Activated CD4-positive, alpha-beta memory T cell treated with anti-CD3 and anti-CD28 coated beads, Interleukin-2, amount 10 ng/mL, durations not matched to agents 7 days and 5 days (primary cell): ENCODE measurements around the gene MS4A18. TPM values are rescaled to one million over a fixed set of nuclear protein-coding genes. Genes with fewer than 3 reads are reported as not detected.

Experiments
- CTCF ChIA-PET: fragments of 350-600 bp; sonication (Branson Sonifier 250); formaldehyde crosslinking; loops from one replicate; lab custom pipeline; 2021; ENCODE audit warnings: antibody characterized with exemption, inconsistent platforms; lab: Charles Lee
- POLR2A ChIA-PET: fragments of 350-600 bp; sonication (Branson Sonifier 250); formaldehyde crosslinking; loops from one replicate; lab custom pipeline; 2021; ENCODE audit warnings: antibody characterized with exemption; lab: Charles Lee
- DNase-seq: peaks from one replicate; pipeline ENCODE4 v3.0.0-alpha.2; 2020
- H3K27ac Mint-ChIP-seq: one replicate; pipeline ENCODE4 v1.8.0; 2021; ENCODE audit warnings: mild to moderate bottlenecking, mixed read lengths
- H3K27me3 Mint-ChIP-seq: one replicate; pipeline ENCODE4 v1.8.0; 2021; ENCODE audit warnings: mixed read lengths
- H3K36me3 Mint-ChIP-seq: one replicate; pipeline ENCODE4 v1.8.0; 2021; ENCODE audit warnings: low read depth, mixed read lengths
- H3K4me1 Mint-ChIP-seq: one replicate; pipeline ENCODE4 v1.8.0; 2021; ENCODE audit warnings: mixed read lengths
- H3K4me3 Mint-ChIP-seq: one replicate; pipeline ENCODE4 v1.8.0; 2021; ENCODE audit warnings: mild to moderate bottlenecking, mixed read lengths
- H3K9me3 Mint-ChIP-seq: one replicate; pipeline ENCODE4 v1.8.0; 2021; ENCODE audit warnings: mixed read lengths
- total RNA-seq, 2 experiments: library from RNA; stranded (reverse); gene quantifications; one replicate each; pipeline ENCODE4 v1.2.3, GENCODE V29; 2021

MS4A18 gene
- total RNA-seq, 2 experiments from 2014 or later = not detected

GRCh38 chr11:60762851-60763691 lies 38.6 kb downstream of the MS4A18 start:
- no peaks in the 10 kb centered on the region for H3K9me3 Mint-ChIP-seq
- H3K4me3 Mint-ChIP-seq = no peak overlapping the region
- H3K4me1 Mint-ChIP-seq = peaks cover 5% of the 10 kb centered on the region
- H3K36me3 Mint-ChIP-seq = no peaks in the 10 kb centered on the region
- peaks cover 34% of the 10 kb centered on the region for H3K27me3 Mint-ChIP-seq
- ChIA-PET CTCF (interaction anchor here (0.6 to 6.3 kb wide), 8 partner anchors 9 to 400 kb away, joined by 3 to 83 read pairs (median 4); no protein-coding TSS in a partner anchor), POLR2A (no interaction called here)
- no peak for DNase-seq
- H3K27ac Mint-ChIP-seq = no peak overlapping the region

- H3K27ac Mint-ChIP-seq = no peak overlapping the region
- POLR2A ChIA-PET = no interaction called here
These were observed 39.3 kb downstream of the MS4A18 start for GRCh38 chr11:60763692-60764369.

GRCh38 chr11:60764879-60765278 lies 40.4 kb downstream of the MS4A18 start:
- no peak overlapping the region for H3K27ac Mint-ChIP-seq
- no peak overlapping the region for H3K4me3 Mint-ChIP-seq
- ChIA-PET POLR2A (no interaction called here), CTCF (interaction anchor here (1.1 to 6.3 kb wide), 5 partner anchors 8 to 401 kb away, joined by 3 to 83 read pairs (median 3); partner anchors contain the start of gene MS4A15)
- H3K9me3 Mint-ChIP-seq = no peaks in the 10 kb centered on the region
- H3K27me3 Mint-ChIP-seq = peaks cover 17% of the 10 kb centered on the region
- no peak for DNase-seq
- H3K4me1 Mint-ChIP-seq = peaks cover 5% of the 10 kb centered on the region
- H3K36me3 Mint-ChIP-seq = no peaks in the 10 kb centered on the region

More at GRCh38 chr11:60763692-60764369, 39.3 kb downstream of the MS4A18 start:
- Mint-ChIP-seq H3K27me3 (peaks cover 28% of the 10 kb centered on the region), H3K4me1 (peaks cover 5% of the 10 kb centered on the region), H3K4me3 (no peak overlapping the region), H3K9me3 (no peaks in the 10 kb centered on the region), H3K36me3 (no peaks in the 10 kb centered on the region)
- CTCF ChIA-PET = interaction anchor here (0.8 to 6.3 kb wide), 4 partner anchors 14 to 131 kb away, joined by 3 to 83 read pairs (median 4); no protein-coding TSS in a partner anchor
- DNase-seq = no peak

GRCh38 chr11:60765355-60765754 lies 40.8 kb downstream of the MS4A18 start:
- H3K4me1 Mint-ChIP-seq = peaks cover 5% of the 10 kb centered on the region
- no peak overlapping the region for H3K27ac Mint-ChIP-seq
- DNase-seq = no peak
- no peaks in the 10 kb centered on the region for H3K36me3 Mint-ChIP-seq
- ChIA-PET POLR2A (no interaction called here), CTCF (interaction anchor here (1.1 to 6.3 kb wide), 5 partner anchors 9 to 402 kb away, joined by 3 to 83 read pairs (median 3); partner anchors contain the start of gene MS4A15)
- peaks cover 12% of the 10 kb centered on the region for H3K27me3 Mint-ChIP-seq
- H3K9me3 Mint-ChIP-seq = no peaks in the 10 kb centered on the region
- no peak overlapping the region for H3K4me3 Mint-ChIP-seq

GRCh38 chr11:60766547-60766946 lies 42.0 kb downstream of the MS4A18 start:
- H3K4me3 Mint-ChIP-seq = no peak overlapping the region
- DNase-seq = no peak
- no peak overlapping the region for H3K27ac Mint-ChIP-seq
- no peaks in the 10 kb centered on the region for H3K36me3 Mint-ChIP-seq
- ChIA-PET POLR2A (no interaction called here), CTCF (interaction anchor here (1.0 to 6.3 kb wide), 4 partner anchors 10 to 421 kb away, joined by 3 to 83 read pairs (median 5); partner anchors contain the start of gene MS4A15)
- H3K9me3 Mint-ChIP-seq = no peaks in the 10 kb centered on the region
- H3K4me1 Mint-ChIP-seq = peaks cover 5% of the 10 kb centered on the region
- H3K27me3 Mint-ChIP-seq = peaks cover 4% of the 10 kb centered on the region

GRCh38 chr11:60767388-60767811 lies 42.9 kb downstream of the MS4A18 start:
- Mint-ChIP-seq H3K27me3 (peaks cover 4% of the 10 kb centered on the region), H3K27ac (no peak overlapping the region), H3K9me3 (no peaks in the 10 kb centered on the region), H3K36me3 (no peaks in the 10 kb centered on the region), H3K4me1 (peaks cover 5% of the 10 kb centered on the region), H3K4me3 (no peak overlapping the region)
- DNase-seq = peak; percentile 21
- ChIA-PET POLR2A (no interaction called here), CTCF (interaction anchor here (1.0 to 6.3 kb wide), 2 partner anchors 10 to 421 kb away, joined by 3 to 83 read pairs; no protein-coding TSS in a partner anchor)

- ChIA-PET CTCF (no interaction called here), POLR2A (no interaction called here)
- Mint-ChIP-seq H3K4me1 (peaks cover 5% of the 10 kb centered on the region), H3K9me3 (no peaks in the 10 kb centered on the region), H3K27ac (no peak overlapping the region), H3K4me3 (no peak overlapping the region), H3K36me3 (no peaks in the 10 kb centered on the region), H3K27me3 (peaks cover 4% of the 10 kb centered on the region)
- DNase-seq = no peak
These were observed 43.7 kb downstream of the MS4A18 start for GRCh38 chr11:60768202-60768601.

GRCh38 chr11:60769273-60769672 lies 44.8 kb downstream of the MS4A18 start:
- Mint-ChIP-seq H3K4me3 (no peak overlapping the region), H3K27ac (no peak overlapping the region), H3K4me1 (peaks cover 1% of the 10 kb centered on the region), H3K36me3 (no peaks in the 10 kb centered on the region), H3K27me3 (peaks cover 4% of the 10 kb centered on the region), H3K9me3 (no peaks in the 10 kb centered on the region)
- POLR2A ChIA-PET = no interaction called here
- CTCF ChIA-PET = no interaction called here
- no peak for DNase-seq

GRCh38 chr11:60769811-60770210 lies 45.3 kb downstream of the MS4A18 start:
- no peak for DNase-seq
- no peak overlapping the region for H3K27ac Mint-ChIP-seq
- H3K27me3 Mint-ChIP-seq = peaks cover 4% of the 10 kb centered on the region
- no peaks in the 10 kb centered on the region for H3K36me3 Mint-ChIP-seq
- H3K4me3 Mint-ChIP-seq = no peak overlapping the region
- H3K4me1 Mint-ChIP-seq = no peaks in the 10 kb centered on the region
- POLR2A ChIA-PET = no interaction called here
- CTCF ChIA-PET = no interaction called here
- no peaks in the 10 kb centered on the region for H3K9me3 Mint-ChIP-seq

GRCh38 chr11:60771146-60771545 lies 46.6 kb downstream of the MS4A18 start:
- H3K9me3 Mint-ChIP-seq = no peaks in the 10 kb centered on the region
- POLR2A ChIA-PET = no interaction called here

GRCh38 chr11:60771879-60772525 lies 47.5 kb downstream of the MS4A18 start:
- H3K27ac Mint-ChIP-seq = no peak overlapping the region
- peaks cover 1% of the 10 kb centered on the region for H3K27me3 Mint-ChIP-seq
- ChIA-PET CTCF (interaction anchor here (1.3 kb wide), 1 partner anchor 10 kb away, joined by 6 read pairs; no protein-coding TSS in a partner anchor), POLR2A (no interaction called here)
- no peak for DNase-seq
- peaks cover 4% of the 10 kb centered on the region for H3K4me1 Mint-ChIP-seq
- no peaks in the 10 kb centered on the region for H3K9me3 Mint-ChIP-seq
- no peaks in the 10 kb centered on the region for H3K36me3 Mint-ChIP-seq
- H3K4me3 Mint-ChIP-seq = no peak overlapping the region

More at GRCh38 chr11:60771146-60771545, 46.6 kb downstream of the MS4A18 start:
- no peak for DNase-seq
- Mint-ChIP-seq H3K4me3 (no peak overlapping the region), H3K36me3 (no peaks in the 10 kb centered on the region), H3K27ac (no peak overlapping the region), H3K4me1 (peaks cover 4% of the 10 kb centered on the region), H3K27me3 (peaks cover 4% of the 10 kb centered on the region)
- CTCF ChIA-PET = no interaction called here

- ChIA-PET POLR2A (no interaction called here), CTCF (interaction anchor here (1.3 kb wide), 1 partner anchor 10 kb away, joined by 6 read pairs; no protein-coding TSS in a partner anchor)
- Mint-ChIP-seq H3K27ac (no peak overlapping the region), H3K9me3 (no peaks in the 10 kb centered on the region), H3K27me3 (peaks cover 5% of the 10 kb centered on the region), H3K4me3 (no peak overlapping the region), H3K36me3 (no peaks in the 10 kb centered on the region), H3K4me1 (peaks cover 4% of the 10 kb centered on the region)
- no peak for DNase-seq
These were observed 48.1 kb downstream of the MS4A18 start for GRCh38 chr11:60772666-60773065.
